GM18951 (cell line): ENCODE results near the gene ERBB4.

Source experiments
- POLR2A ChIP-seq: IDR thresholded peaks from 4 replicates; pipeline ENCODE4 v1.6.1; 2011; ENCODE audit warnings: mild to moderate bottlenecking; ENCODE audit not compliant: insufficient read length, insufficient read depth; ENCODE audit errors: extremely low read depth
- in situ Hi-C: fragments of 300-500 bp; cut with MboI; formaldehyde crosslinking; loops from one replicate; pipeline ENCODE4 v1.12.0; 2022; ENCODE audit warnings: low sequenced_read_pairs, mixed read lengths, inconsistent platforms; ENCODE audit not compliant: unreplicated experiment

The ERBB4 gene

DNA sequence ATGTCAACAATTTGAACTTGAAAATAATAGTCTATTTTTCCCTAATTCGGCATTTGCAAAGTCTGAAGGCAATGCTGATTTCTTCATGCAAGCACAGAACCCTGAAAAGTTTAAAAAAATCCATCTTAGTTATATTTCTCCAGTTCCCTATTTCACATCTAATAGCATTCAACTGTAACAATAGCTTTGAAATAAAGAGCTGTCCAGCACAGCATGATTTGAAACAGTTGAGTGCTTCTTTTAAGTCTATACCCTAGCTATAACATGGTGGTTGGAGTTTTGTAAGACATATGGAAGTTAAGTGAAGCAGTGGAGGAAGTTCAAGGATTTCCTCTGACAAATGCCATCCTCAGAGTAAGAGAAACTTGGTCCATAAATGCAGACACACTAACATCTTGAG lies 691.9 kb downstream of the ERBB4 start:
- in situ Hi-C loops, result no loop called here
- TF ChIP-seq POLR2A, result no peak

- no peak for TF ChIP-seq POLR2A
- in situ Hi-C loops, result no loop called here
Measured at GRCh38 chr2:211846036-211846400, 692.6 kb downstream of the ERBB4 start.

- in situ Hi-C loops, result no loop called here
- no peak for TF ChIP-seq POLR2A
Measured at GRCh38 chr2:211845338-211846035, 693.1 kb downstream of the ERBB4 start.

GRCh38 chr2:211837706-211838105 lies 700.9 kb downstream of the ERBB4 start:
- in situ Hi-C loops, result no loop called here
- TF ChIP-seq POLR2A, result no peak

DNA sequence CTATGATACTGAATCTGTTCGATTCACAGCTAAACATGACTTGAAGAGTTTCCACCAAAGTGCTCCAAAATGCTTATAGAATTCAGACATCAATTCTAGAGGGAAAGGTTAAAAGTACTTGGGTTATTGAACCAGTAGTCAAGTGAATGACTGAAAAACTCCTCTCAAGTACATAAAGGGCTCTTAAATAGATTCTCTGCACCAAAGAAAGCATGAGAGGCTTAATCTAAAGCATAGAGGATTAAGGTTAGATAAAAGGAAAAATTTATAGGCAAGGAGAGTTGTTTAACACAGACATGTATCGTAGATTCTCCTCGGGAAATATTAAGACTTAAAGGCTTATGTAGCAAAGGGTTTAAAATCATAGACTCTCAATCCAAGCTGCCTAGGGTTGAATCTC lies 701.4 kb downstream of the ERBB4 start:
- TF ChIP-seq POLR2A, result no peak
- in situ Hi-C loops, result no loop called here

DNA sequence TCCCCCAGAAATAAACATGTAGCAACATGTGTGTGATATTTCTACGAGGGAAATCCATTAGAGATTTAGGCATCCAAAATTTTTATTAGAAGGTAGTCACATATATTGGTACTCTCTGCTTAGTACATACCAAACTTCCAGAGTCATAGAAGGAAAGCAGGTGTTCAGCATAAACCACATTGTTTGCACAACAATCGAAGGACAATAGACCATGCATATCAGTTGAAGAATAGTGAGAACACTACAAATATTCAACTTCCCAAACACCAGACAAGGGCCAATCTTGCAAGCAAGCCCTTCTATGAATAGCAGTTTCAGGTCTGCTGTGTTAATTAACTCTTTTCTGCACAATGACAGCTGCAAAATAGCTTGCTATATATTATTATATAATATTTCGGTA lies 702.2 kb downstream of the ERBB4 start:
- in situ Hi-C loops, result no loop called here
- TF ChIP-seq POLR2A, result no peak

- in situ Hi-C loops, result no loop called here
- TF ChIP-seq POLR2A, result no peak
Measured at GRCh38 chr2:211835695-211836094, 702.9 kb downstream of the ERBB4 start.

- TF ChIP-seq POLR2A, result no peak
- in situ Hi-C loops, result no loop called here
Measured at GRCh38 chr2:211833582-211834279, 704.9 kb downstream of the ERBB4 start.

DNA sequence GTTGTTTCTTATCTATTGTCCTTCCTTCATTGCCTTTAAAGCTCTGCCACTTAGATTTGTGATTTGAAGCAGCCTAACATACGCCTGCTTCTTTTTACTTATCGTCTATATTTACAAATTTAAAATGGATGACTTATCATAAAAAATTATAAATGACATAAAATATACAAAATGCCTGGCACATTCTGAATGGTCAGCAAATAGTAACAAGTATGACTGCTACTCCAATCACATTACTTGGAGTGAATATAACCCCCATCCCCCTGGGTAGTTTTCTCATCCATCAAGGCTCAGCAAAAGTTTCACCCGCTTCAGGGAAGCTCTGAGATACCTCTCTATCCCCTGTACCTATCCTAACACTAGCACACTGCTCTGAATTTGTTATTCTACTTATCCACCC lies 708.9 kb downstream of the ERBB4 start:
- no peak for TF ChIP-seq POLR2A
- in situ Hi-C loops, result no loop called here

- TF ChIP-seq POLR2A, result no peak
- in situ Hi-C loops, result no loop called here
Measured at GRCh38 chr2:211823886-211824479, 714.6 kb downstream of the ERBB4 start.

DNA sequence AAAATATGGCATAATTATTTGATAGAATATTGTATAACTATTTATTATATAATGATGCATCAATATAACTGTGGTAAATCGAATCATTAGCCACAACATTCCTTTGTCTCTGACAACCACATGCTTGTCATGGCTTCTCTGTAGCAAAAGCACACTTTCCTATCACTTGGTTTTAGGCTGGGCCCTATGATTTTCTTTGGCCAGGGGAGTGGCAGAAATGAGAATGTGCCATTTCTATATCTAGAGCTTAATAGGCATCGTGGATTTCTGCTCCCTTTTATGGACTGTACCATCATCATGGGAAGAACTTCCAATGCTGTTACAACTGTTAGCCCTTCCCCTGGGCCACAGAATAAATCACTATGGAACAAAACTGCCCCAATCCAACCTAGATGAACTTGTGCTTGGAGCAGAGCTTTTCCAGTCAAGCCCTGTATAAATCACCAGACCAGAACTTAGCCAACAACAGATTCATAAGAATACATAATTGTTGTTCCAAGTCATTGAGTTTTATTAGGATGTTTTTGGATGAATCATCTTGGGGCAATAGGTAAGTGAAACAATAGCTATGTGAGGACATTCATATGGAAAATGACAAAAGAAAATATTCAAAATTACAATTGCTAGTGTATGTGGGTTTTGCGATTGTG lies 715.8 kb downstream of the ERBB4 start:
- no peak for TF ChIP-seq POLR2A
- in situ Hi-C loops, result no loop called here

GRCh38 chr2:211816754-211817153 lies 721.8 kb downstream of the ERBB4 start:
- TF ChIP-seq POLR2A, result no peak
- in situ Hi-C loops, result no loop called here

DNA sequence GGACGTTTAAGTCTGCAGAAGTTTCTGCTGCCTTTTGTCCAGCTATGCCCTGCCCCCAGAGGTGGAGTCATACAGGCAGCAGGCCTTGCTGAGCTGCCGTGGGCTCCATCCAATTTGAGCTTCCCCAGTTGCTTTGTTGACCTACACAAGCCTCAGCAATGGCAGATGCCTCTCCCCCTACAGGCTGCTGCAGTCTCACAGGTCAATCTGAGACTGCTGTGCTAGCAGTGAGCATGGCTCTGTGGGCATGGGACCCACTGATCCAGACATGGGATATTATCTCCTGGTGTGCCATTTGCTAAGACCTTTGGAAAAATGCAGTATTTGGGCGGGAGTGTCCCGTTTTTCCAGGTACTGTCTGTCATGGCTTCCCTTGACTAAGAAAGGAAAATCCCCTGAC lies 726.0 kb downstream of the ERBB4 start:
- in situ Hi-C loops, result no loop called here
- no peak for TF ChIP-seq POLR2A
